Adrenal gland (tissue), 12 donors: Measurements from ENCODE around the gene CNTN1. TPM values are rescaled to one million over a fixed set of nuclear protein-coding genes. Genes with fewer than 3 reads are reported as not detected.

Experiments
- DNase-seq, 7 donors: peaks; one replicate each; pipeline ENCODE4 v3.0.0-alpha.2; 2019 to 2020
- H3K27ac ChIP-seq, 5 donors: fragments of 200-600 bp; sonication (generic) in 4 of 5; 1 replicate in 3 of 5; 2 replicates in 2 of 5; pipeline versions ENCODE4 v1.5.1 to v1.8.0; 2016 to 2020; ENCODE audit warnings: mild to moderate bottlenecking in 1 of 5
- H3K27me3 ChIP-seq: fragments of 200-600 bp; 2 replicates; pipeline ENCODE4 v1.8.0; 2021
- H3K36me3 ChIP-seq, 2 donors: fragments of 200-600 bp; replicated peaks in 1 of 2; 1 replicate in 1 of 2; 2 replicates in 1 of 2; pipeline versions ENCODE4 v1.5.1 to v1.8.0; 2018 to 2022
- H3K4me1 ChIP-seq, 2 donors: fragments of 200-600 bp; replicated peaks in 1 of 2; 1 replicate in 1 of 2; 2 replicates in 1 of 2; pipeline versions ENCODE4 v1.5.1 to v1.8.0; 2018 to 2021
- H3K4me3 ChIP-seq, 4 donors: fragments of 200-600 bp; sonication (generic) in 3 of 4; one replicate each; pipeline ENCODE4 v1.5.1; 2016 to 2018
- H3K9me3 ChIP-seq, 3 donors: fragments of 200-600 bp; sonication (generic) in 1 of 3; replicated peaks in 1 of 3; 1 replicate in 2 of 3; 2 replicates in 1 of 3; pipeline versions ENCODE4 v1.5.1 to v1.8.0; 2016 to 2021
- CTCF ChIP-seq, 6 experiments: fragments of 450-650 bp in 4 of 6; fragments of 200-600 bp in 2 of 6; sonication (generic) in 1 of 6; IDR thresholded peaks; 1 replicate in 5 of 6; 2 replicates in 1 of 6; pipeline versions ENCODE4 v1.5.1 to v1.8.0; 2016 to 2021; ENCODE audit warnings: antibody characterized with exemption in 6 of 6, mild to moderate bottlenecking in 2 of 6, moderate library complexity in 1 of 6
- POLR2A ChIP-seq, 2 donors: fragments of 450-650 bp; IDR thresholded peaks; one replicate each; pipeline ENCODE4 v1.6.1; 2017; ENCODE audit warnings: antibody characterized with exemption in 2 of 2, mild to moderate bottlenecking in 2 of 2, moderate library complexity in 1 of 2
- WGBS, 4 donors: extraction: QIAGEN DNeasy Blood & Tissue Kit in 2 of 4; methylation state at CpG; one replicate each; pipeline versions ENCODE4 v1.1.5 to v1.1.7; 2013 to 2017; 5-methylcytosine and 5-hydroxymethylcytosine counted together
- intact Hi-C, 2 donors: fragments of 100-400 bp; cut with DNase I; formaldehyde crosslinking; loops; one replicate each; pipeline versions ENCODE4 v1.14.1 to v1.15.0; 2022 to 2023
- polyA plus RNA-seq, 3 donors: library from polyadenylated mRNA; stranded (reverse); fragments of 200-250 nt in 2 of 3; fragments of 350-450 nt in 1 of 3; fragmentation: Illumina TruSeq in 1 of 3; extraction: RNeasy Lipid Tissue Mini Kit (QIAGEN cat#74804) in 1 of 3; gene quantifications; one replicate each; pipeline ENCODE4 v1.2.3, GENCODE V29; 2013 to 2014
- total RNA-seq, 9 donors: library from RNA; depleted of rRNA in 4 of 9; stranded (reverse); fragments of >200 nt in 4 of 9; fragments of 120-200 nt in 1 of 9; fragmentation: NEBNext Ultra II Directional in 1 of 9; extraction: Animal tissue kit (Norgen Biotek cat#: 25700) in 1 of 9; gene quantifications; one replicate each; pipeline versions ENCODE4 v1.1.0 to v1.2.4, GENCODE V29; 2013 to 2023
- donor health status: healthy with polysubstance abuse.
- donor health status: Bipolar disorder and iron deficiency.
- donor health status: DM: yes; HTN: yes; CAD: no.
- donor health status: DM: no; HTN: no; CAD: no.
- donor health status: DM: no; HTN: no; CAD: no.
- donor health status: DM: yes; HTN: yes; CAD: no.

CNTN1 gene
- total and polyA plus RNA-seq, 12 donors = 3.8 to 76.8 (median 20.7) TPM

GRCh38 chr12:40770781-40771180 is 78.5 kb downstream of the CNTN1 start:
- no peak overlapping the region for H3K4me3 ChIP-seq
- H3K4me1 ChIP-seq = no peaks in the 10 kb centered on the region
- no peaks in the 10 kb centered on the region for H3K36me3 ChIP-seq
- no peak overlapping the region for H3K27ac ChIP-seq
- WGBS, 4 donors = 72 to 83% (median 77%) methylated on average over 2 of the region's 2 CpGs
- H3K9me3 ChIP-seq = no peaks in the 10 kb centered on the region
- TF ChIP-seq POLR2A (IDR thresholded peaks at IDR 0.05) = no peak
- no peak for TF ChIP-seq CTCF (IDR thresholded peaks at IDR 0.05)
- DNase-seq = no peak
- intact Hi-C loops = no loop called here
- no peaks in the 10 kb centered on the region for H3K27me3 ChIP-seq

- intact Hi-C loops = no loop called here
- H3K4me1 ChIP-seq = no peaks in the 10 kb centered on the region
- DNase-seq = no peak
- no peak overlapping the region for H3K4me3 ChIP-seq
- H3K9me3 ChIP-seq = no peaks in the 10 kb centered on the region
- WGBS, 4 donors = 69 to 82% (median 72%) methylated on average over 2 of the region's 2 CpGs
- TF ChIP-seq CTCF (IDR thresholded peaks at IDR 0.05) (no peak), POLR2A (IDR thresholded peaks at IDR 0.05) (no peak)
- H3K27me3 ChIP-seq = no peaks in the 10 kb centered on the region
- H3K27ac ChIP-seq = no peak overlapping the region
- no peaks in the 10 kb centered on the region for H3K36me3 ChIP-seq
These were observed 83.4 kb downstream of the CNTN1 start for GRCh38 chr12:40775661-40776060.

GRCh38 chr12:40784102-40784501 is 91.9 kb downstream of the CNTN1 start:
- no peaks in the 10 kb centered on the region for H3K27me3 ChIP-seq
- no peak overlapping the region for H3K27ac ChIP-seq
- H3K4me3 ChIP-seq = no peak overlapping the region
- no peak for DNase-seq
- 71 to 77% (median 74%) methylated on average over 2 of the region's 2 CpGs for WGBS, 4 donors
- H3K36me3 ChIP-seq = no peaks in the 10 kb centered on the region
- H3K4me1 ChIP-seq = no peaks in the 10 kb centered on the region
- intact Hi-C loops = no loop called here
- no peaks in the 10 kb centered on the region for H3K9me3 ChIP-seq
- no peak for TF ChIP-seq POLR2A (IDR thresholded peaks at IDR 0.05)
- no peak for TF ChIP-seq CTCF (IDR thresholded peaks at IDR 0.05)

GRCh38 chr12:40788276-40788675 is 96.0 kb downstream of the CNTN1 start:
- intact Hi-C loops = no loop called here
- TF ChIP-seq POLR2A (IDR thresholded peaks at IDR 0.05) (no peak), CTCF (IDR thresholded peaks at IDR 0.05) (no peak)
- DNase-seq = no peak
- 66 to 82% (median 72%) methylated on average over 3 of the region's 3 CpGs for WGBS, 4 donors
- H3K4me1 ChIP-seq = peaks cover 0 to 3% of the 10 kb centered on the region in 2 donors
- no peaks in the 10 kb centered on the region for H3K27me3 ChIP-seq
- no peak overlapping the region for H3K27ac ChIP-seq
- no peak overlapping the region for H3K4me3 ChIP-seq
- no peaks in the 10 kb centered on the region for H3K36me3 ChIP-seq
- H3K9me3 ChIP-seq = no peaks in the 10 kb centered on the region
